DOHH2 (cell line): Measurements from ENCODE around the gene CIAO2A.

Experiments
- EZH2phosphoT487 ChIP-seq: fragments of 200-600 bp; sonication (generic); IDR thresholded peaks from 2 replicates; pipeline ENCODE4 v1.6.1; 2017; ENCODE audit warnings: borderline replicate concordance, mild to moderate bottlenecking, antibody characterized with exemption, low read length, moderate library complexity, mixed read lengths
- TF ChIP-seq, protein P1 (sequence below): fragments of 200-600 bp; sonication (generic); IDR thresholded peaks from one replicate; pipeline ENCODE4 v1.5.1; 2014; ENCODE audit warnings: antibody characterized with exemption, mild to moderate bottlenecking, low read depth, low read length; ENCODE audit not compliant: poor library complexity, severe bottlenecking

DNA sequence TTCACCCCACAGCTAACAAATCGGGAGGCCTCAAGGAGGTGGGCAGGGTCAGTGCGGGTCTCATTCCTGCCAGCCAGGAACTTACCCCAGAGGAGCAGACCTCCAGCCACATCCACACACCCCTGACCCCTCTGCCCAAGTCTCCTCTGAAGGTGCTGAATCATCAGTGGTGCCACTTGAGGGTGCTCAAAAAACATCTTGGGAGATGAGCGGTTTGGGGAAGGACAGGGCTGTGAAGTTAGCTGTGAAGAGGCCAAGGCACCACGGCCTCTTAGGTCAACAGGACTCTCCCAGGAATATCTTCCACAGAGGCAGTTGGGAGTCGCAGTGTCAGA is 48.6 kb downstream of the CIAO2A start:
- TF ChIP-seq, protein P1, sequence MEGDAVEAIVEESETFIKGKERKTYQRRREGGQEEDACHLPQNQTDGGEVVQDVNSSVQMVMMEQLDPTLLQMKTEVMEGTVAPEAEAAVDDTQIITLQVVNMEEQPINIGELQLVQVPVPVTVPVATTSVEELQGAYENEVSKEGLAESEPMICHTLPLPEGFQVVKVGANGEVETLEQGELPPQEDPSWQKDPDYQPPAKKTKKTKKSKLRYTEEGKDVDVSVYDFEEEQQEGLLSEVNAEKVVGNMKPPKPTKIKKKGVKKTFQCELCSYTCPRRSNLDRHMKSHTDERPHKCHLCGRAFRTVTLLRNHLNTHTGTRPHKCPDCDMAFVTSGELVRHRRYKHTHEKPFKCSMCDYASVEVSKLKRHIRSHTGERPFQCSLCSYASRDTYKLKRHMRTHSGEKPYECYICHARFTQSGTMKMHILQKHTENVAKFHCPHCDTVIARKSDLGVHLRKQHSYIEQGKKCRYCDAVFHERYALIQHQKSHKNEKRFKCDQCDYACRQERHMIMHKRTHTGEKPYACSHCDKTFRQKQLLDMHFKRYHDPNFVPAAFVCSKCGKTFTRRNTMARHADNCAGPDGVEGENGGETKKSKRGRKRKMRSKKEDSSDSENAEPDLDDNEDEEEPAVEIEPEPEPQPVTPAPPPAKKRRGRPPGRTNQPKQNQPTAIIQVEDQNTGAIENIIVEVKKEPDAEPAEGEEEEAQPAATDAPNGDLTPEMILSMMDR: no peak
- no peak for TF ChIP-seq EZH2phosphoT487
